Smooth muscle cell (in vitro differentiated cells): ENCODE data around the gene GLCE. TPM values are rescaled to one million over a fixed set of nuclear protein-coding genes. Genes with fewer than 3 reads are reported as not detected.

Experiments
- DNase-seq: peaks from one replicate; lab custom pipeline; 2025; ENCODE audit not compliant: unreplicated experiment; lab: John Stamatoyannopoulos, UW
- H2AFZ ChIP-seq: fragments of 200-600 bp; sonication (generic); 2 replicates; pipeline ENCODE4 v1.6.0; 2016; ENCODE audit warnings: antibody characterized with exemption, low read depth, mild to moderate bottlenecking
- H3F3A ChIP-seq: fragments of 200-600 bp; sonication (generic); 2 replicates; pipeline ENCODE4 v1.6.0; 2017; ENCODE audit warnings: antibody characterized with exemption, low read depth
- H3K27ac ChIP-seq: fragments of 200-600 bp; sonication (generic); 2 replicates; pipeline ENCODE4 v1.5.1; 2016; ENCODE audit warnings: low read depth, mild to moderate bottlenecking
- H3K27me3 ChIP-seq: fragments of 200-600 bp; sonication (generic); 2 replicates; pipeline ENCODE4 v1.6.1; 2016; ENCODE audit warnings: low read depth, mild to moderate bottlenecking
- H3K36me3 ChIP-seq: fragments of 200-600 bp; sonication (generic); 2 replicates; pipeline ENCODE4 v1.5.1; 2016; ENCODE audit warnings: low read depth
- H3K4me1 ChIP-seq: fragments of 200-600 bp; sonication (generic); 2 replicates; pipeline ENCODE4 v1.5.1; 2016; ENCODE audit warnings: low read depth
- H3K4me2 ChIP-seq: fragments of 200-600 bp; sonication (generic); 2 replicates; pipeline ENCODE4 v1.6.0; 2016; ENCODE audit warnings: mild to moderate bottlenecking
- H3K4me3 ChIP-seq: fragments of 200-600 bp; sonication (generic); 2 replicates; pipeline ENCODE4 v1.5.1; 2016; ENCODE audit warnings: mild to moderate bottlenecking
- H3K79me2 ChIP-seq: fragments of 200-600 bp; sonication (generic); 2 replicates; pipeline ENCODE4 v1.6.0; 2016; ENCODE audit warnings: low read depth, mild to moderate bottlenecking
- H3K9ac ChIP-seq: fragments of 200-600 bp; sonication (generic); 2 replicates; pipeline ENCODE4 v1.6.0; 2016; ENCODE audit warnings: low read depth
- H3K9me3 ChIP-seq: fragments of 200-600 bp; sonication (generic); replicated peaks from 2 replicates; pipeline ENCODE4 v1.5.1; 2016; ENCODE audit warnings: low read depth
- H4K20me1 ChIP-seq: fragments of 200-600 bp; sonication (generic); 2 replicates; pipeline ENCODE4 v1.6.0; 2016; ENCODE audit warnings: low read depth
- CTCF ChIP-seq: fragments of 200-600 bp; sonication (generic); IDR thresholded peaks from 2 replicates; pipeline ENCODE4 v1.5.1; 2017; ENCODE audit warnings: borderline replicate concordance, mild to moderate bottlenecking, antibody characterized with exemption; ENCODE audit not compliant: insufficient read depth, poor library complexity, severe bottlenecking
- WGBS: methylation state at CpG from one replicate; pipeline ENCODE4 v1.1.7; 2016; ENCODE audit warnings: low lambda C conversion rate; 5-methylcytosine and 5-hydroxymethylcytosine counted together
- polyA plus RNA-seq: library from polyadenylated mRNA; unstranded; fragments of >200 nt; fragmentation: Nextera tagmentation; extraction: Ambion mirVana; gene quantifications from 2 replicates; pipeline ENCODE4 v1.2.1, GENCODE V29; 2016
- total RNA-seq: library from RNA; depleted of rRNA; stranded (reverse); fragments of >200 nt; gene quantifications from 2 replicates; pipeline ENCODE4 v1.2.3, GENCODE V29; 2014

The GLCE gene
- total and polyA plus RNA-seq, 2 experiments from 2014 or later = 8.3 to 26.6 TPM

- Histone ChIP-seq H2AFZ (no peak overlapping the region), H4K20me1 (no peaks in the 10 kb centered on the region), H3K27ac (no peak overlapping the region), H3K79me2 (no peaks in the 10 kb centered on the region), H3K36me3 (no peaks in the 10 kb centered on the region), H3K4me2 (no peak overlapping the region), H3K9me3 (no peaks in the 10 kb centered on the region), H3K4me1 (no peaks in the 10 kb centered on the region), H3K27me3 (peaks cover 34% of the 10 kb centered on the region), H3K4me3 (no peak overlapping the region), H3K9ac (no peak overlapping the region), H3F3A (no peaks in the 10 kb centered on the region)
- 90% methylated on average over 13 of the region's 13 CpGs for WGBS
- TF ChIP-seq CTCF = no peak
- DNase-seq = no peak
These were observed 20.1 kb upstream of the GLCE start for GRCh38 chr15:69140306-69140705.

GRCh38 chr15:69141286-69141701, 19.1 kb upstream of the GLCE start:
- no peak overlapping the region for H3K4me3 ChIP-seq
- H3K4me2 ChIP-seq = no peak overlapping the region
- no peaks in the 10 kb centered on the region for H3K9me3 ChIP-seq
- no peaks in the 10 kb centered on the region for H4K20me1 ChIP-seq
- 84% methylated on average over 3 of the region's 3 CpGs for WGBS
- H2AFZ ChIP-seq = no peak overlapping the region
- no peaks in the 10 kb centered on the region for H3K36me3 ChIP-seq
- peaks cover 34% of the 10 kb centered on the region for H3K27me3 ChIP-seq
- DNase-seq = no peak
- H3F3A ChIP-seq = no peaks in the 10 kb centered on the region
- no peaks in the 10 kb centered on the region for H3K79me2 ChIP-seq
- no peaks in the 10 kb centered on the region for H3K4me1 ChIP-seq
- no peak for TF ChIP-seq CTCF
- no peak overlapping the region for H3K27ac ChIP-seq
- H3K9ac ChIP-seq = no peak overlapping the region

DNA sequence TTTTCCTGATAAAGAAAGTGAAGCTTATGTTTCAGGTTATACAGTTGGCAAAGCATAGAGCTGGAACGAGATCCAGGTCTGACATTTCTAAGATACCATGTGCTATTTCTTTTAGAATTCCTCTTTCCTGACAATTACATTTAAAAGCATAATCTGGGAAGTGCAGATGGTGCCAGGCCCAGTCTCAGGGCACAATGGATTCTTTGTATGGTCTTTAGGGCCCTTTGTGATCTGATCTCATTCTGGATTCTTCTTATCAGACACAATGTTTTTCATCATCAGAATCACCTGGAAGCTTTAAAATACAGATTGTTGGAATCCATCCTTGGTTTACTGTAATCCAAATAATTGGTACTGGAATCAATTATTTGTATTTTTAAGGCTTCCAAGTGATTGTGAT, 18.6 kb upstream of the GLCE start:
- no peak overlapping the region for H3K27ac ChIP-seq
- 93% methylated on average over 1 of the region's 1 CpG for WGBS
- H3K9me3 ChIP-seq = no peaks in the 10 kb centered on the region
- TF ChIP-seq CTCF = no peak
- H3K79me2 ChIP-seq = no peaks in the 10 kb centered on the region
- H3K36me3 ChIP-seq = no peaks in the 10 kb centered on the region
- H3K4me1 ChIP-seq = no peaks in the 10 kb centered on the region
- H3K9ac ChIP-seq = no peak overlapping the region
- H3K4me2 ChIP-seq = no peak overlapping the region
- H2AFZ ChIP-seq = no peak overlapping the region
- DNase-seq = no peak
- H3K4me3 ChIP-seq = no peak overlapping the region
- H3K27me3 ChIP-seq = peaks cover 34% of the 10 kb centered on the region
- H3F3A ChIP-seq = no peaks in the 10 kb centered on the region
- H4K20me1 ChIP-seq = no peaks in the 10 kb centered on the region

GRCh38 chr15:69143756-69144436, 16.5 kb upstream of the GLCE start:
- no peaks in the 10 kb centered on the region for H3K4me1 ChIP-seq
- no peak overlapping the region for H3K4me2 ChIP-seq

More at GRCh38 chr15:69143756-69144436, 16.5 kb upstream of the GLCE start:
- WGBS = 39% methylated on average over 4 of the region's 4 CpGs
- no peaks in the 10 kb centered on the region for H3F3A ChIP-seq
- no peak for DNase-seq
- H3K27ac ChIP-seq = no peak overlapping the region
- TF ChIP-seq CTCF = no peak
- no peaks in the 10 kb centered on the region for H4K20me1 ChIP-seq
- no peak overlapping the region for H3K9ac ChIP-seq
- H2AFZ ChIP-seq = no peak overlapping the region
- H3K79me2 ChIP-seq = no peaks in the 10 kb centered on the region
- H3K4me3 ChIP-seq = no peak overlapping the region
- H3K36me3 ChIP-seq = no peaks in the 10 kb centered on the region
- H3K27me3 ChIP-seq = peaks cover 34% of the 10 kb centered on the region
- H3K9me3 ChIP-seq = no peaks in the 10 kb centered on the region
